Stimulated activated CD4-positive, alpha-beta T cell treated with anti-CD3 and anti-CD28 coated beads, Interleukin-4, amount 100 ng/mL, for 1 hour (primary cell): ENCODE measurements around the gene CDC14B.
"Not testable (repeated sequence)": the region's sequence is repeated elsewhere in the genome, so short reads cannot be mapped to it uniquely, and the experiment has no call there.

ENCODE experiments used
- DNase-seq: peaks from one replicate; pipeline ENCODE4 v3.0.0-alpha.2; 2020

The CDC14B gene

GRCh38 chr9:96585426-96585825, 34.2 kb downstream of the CDC14B start:
- no peak for DNase-seq

GRCh38 chr9:96582199-96582598, 37.4 kb downstream of the CDC14B start:
- DNase-seq: not testable (repeated sequence)

GRCh38 chr9:96581786-96582185, 37.9 kb downstream of the CDC14B start:
- no peak for DNase-seq

GRCh38 chr9:96581301-96581700, 38.3 kb downstream of the CDC14B start:
- DNase-seq: no peak

GRCh38 chr9:96574931-96575351, 44.7 kb downstream of the CDC14B start:
- no peak for DNase-seq

GRCh38 chr9:96574455-96574854, 45.2 kb downstream of the CDC14B start:
- no peak for DNase-seq

GRCh38 chr9:96567203-96567700, 52.4 kb downstream of the CDC14B start:
- DNase-seq: no peak

- peak; percentile 72 for DNase-seq
These were observed 53.0 kb downstream of the CDC14B start for GRCh38 chr9:96566498-96567202.

GRCh38 chr9:96565671-96566497, 53.8 kb downstream of the CDC14B start:
- DNase-seq: no peak

- no peak for DNase-seq
These were observed 55.4 kb downstream of the CDC14B start for GRCh38 chr9:96564217-96564616.

- DNase-seq: no peak
These were observed 60.2 kb downstream of the CDC14B start for GRCh38 chr9:96559339-96559943.

GRCh38 chr9:96557921-96558320, 61.7 kb downstream of the CDC14B start:
- no peak for DNase-seq

- no peak for DNase-seq
These were observed 62.8 kb downstream of the CDC14B start for GRCh38 chr9:96556701-96557461.

- no peak for DNase-seq
These were observed 63.9 kb downstream of the CDC14B start for GRCh38 chr9:96555567-96556386.

- DNase-seq: no peak
These were observed 64.7 kb downstream of the CDC14B start for GRCh38 chr9:96554801-96555566.

GRCh38 chr9:96554326-96554725, 65.3 kb downstream of the CDC14B start:
- no peak for DNase-seq

- DNase-seq: no peak
These were observed 66.6 kb downstream of the CDC14B start for GRCh38 chr9:96553070-96553469.

- DNase-seq: no peak
These were observed 68.2 kb downstream of the CDC14B start for GRCh38 chr9:96551403-96551802.

GRCh38 chr9:96550659-96551058, 69.0 kb downstream of the CDC14B start:
- no peak for DNase-seq

- not testable (repeated sequence) for DNase-seq
These were observed 76.5 kb downstream of the CDC14B start for GRCh38 chr9:96543131-96543530.

- DNase-seq: no peak
These were observed 79.5 kb downstream of the CDC14B start for GRCh38 chr9:96540106-96540505.
